B cell (primary cell): ENCODE results near the gene DCAF6. TPM values are rescaled to one million over a fixed set of nuclear protein-coding genes. Genes with fewer than 3 reads are reported as not detected.

Experiments
- ATAC-seq: fragments of 200-7000 bp; cut with Tn5 transposase; one replicate; pipeline ENCODE4 v1.10.0; 2021; ENCODE audit warnings: low read depth, mild to moderate bottlenecking, moderate number of reproducible peaks, moderate library complexity
- CTCF ChIA-PET: fragments of 350-600 bp; sonication (Branson Sonifier 250); formaldehyde crosslinking; loops from one replicate; lab custom pipeline; 2021; ENCODE audit warnings: antibody characterized with exemption, inconsistent platforms; lab: Charles Lee
- POLR2A ChIA-PET: fragments of 350-600 bp; sonication (Branson Sonifier 250); formaldehyde crosslinking; loops from one replicate; lab custom pipeline; 2021; ENCODE audit warnings: antibody characterized with exemption; lab: Charles Lee
- DNase-seq: peaks from one replicate; pipeline ENCODE4 v3.0.0; 2013
- H2AFZ ChIP-seq: 2 replicates; pipeline ENCODE4 v1.6.1; 2012; ENCODE audit warnings: mild to moderate bottlenecking, low read depth, low read length; ENCODE audit not compliant: insufficient read depth, poor library complexity, severe bottlenecking
- H3K27ac ChIP-seq, 2 donors: 1 replicate in 1 of 2; 2 replicates in 1 of 2; pipeline ENCODE4 v1.5.1; 2012 to 2013; ENCODE audit warnings: low read length in 2 of 2, mild to moderate bottlenecking in 2 of 2, moderate library complexity in 1 of 2
- H3K27me3 ChIP-seq, 4 experiments: fragments of 200-600 bp in 1 of 4; sonication (generic) in 1 of 4; replicated peaks in 1 of 4; 1 replicate in 2 of 4; 2 replicates in 2 of 4; pipeline versions ENCODE4 v1.6.1 to v1.7.0; 2013 to 2016; ENCODE audit warnings: low read length in 3 of 4, mild to moderate bottlenecking in 2 of 4, mixed read lengths in 1 of 4, moderate library complexity in 1 of 4; ENCODE audit not compliant: insufficient read depth in 4 of 4, control insufficient read depth in 3 of 4; ENCODE audit errors: control extremely low read depth in 1 of 4
- H3K36me3 ChIP-seq, 2 experiments: replicated peaks in 1 of 2; 1 replicate in 1 of 2; 2 replicates in 1 of 2; pipeline versions ENCODE4 v1.6.1 to v1.7.1; 2013; ENCODE audit warnings: low read length in 1 of 2; ENCODE audit not compliant: insufficient read depth in 2 of 2, control insufficient read depth in 1 of 2; ENCODE audit errors: control extremely low read depth in 1 of 2, extremely low read depth in 1 of 2
- H3K4me1 ChIP-seq, 2 donors: fragments of 200-600 bp in 1 of 2; sonication (generic) in 1 of 2; 1 replicate in 1 of 2; 2 replicates in 1 of 2; pipeline versions ENCODE4 v1.5.1 to v1.6.1; 2013 to 2017; ENCODE audit warnings: low read length in 2 of 2; ENCODE audit not compliant: control insufficient read depth in 2 of 2, insufficient read depth in 2 of 2
- H3K4me2 ChIP-seq: replicated peaks from 2 replicates; pipeline ENCODE3; 2012; ENCODE audit warnings: mild to moderate bottlenecking, low read depth, low read length; ENCODE audit not compliant: poor library complexity, severe bottlenecking
- H3K4me3 ChIP-seq, 5 experiments: fragments of 200-600 bp in 1 of 5; sonication (generic) in 1 of 5; 1 replicate in 3 of 5; 2 replicates in 2 of 5; pipeline versions ENCODE4 v1.5.1 to v1.7.0; 2011 to 2016; ENCODE audit warnings: low read length in 4 of 5, mild to moderate bottlenecking in 4 of 5, low read depth in 2 of 5, control low read depth in 1 of 5, moderate library complexity in 1 of 5; ENCODE audit not compliant: insufficient read depth in 1 of 5; ENCODE audit errors: control extremely low read depth in 1 of 5, extremely low read depth in 1 of 5
- H3K79me2 ChIP-seq: fragments of 200-600 bp; sonication (generic); one replicate; pipeline ENCODE4 v1.6.0; 2016; ENCODE audit warnings: low read length; ENCODE audit not compliant: control insufficient read depth, insufficient read depth
- H3K9ac ChIP-seq: fragments of 200-600 bp; sonication (generic); 2 replicates; pipeline ENCODE4 v1.6.1; 2017; ENCODE audit warnings: mild to moderate bottlenecking, low read length, moderate library complexity
- H3K9me3 ChIP-seq, 3 donors: one replicate each; pipeline versions ENCODE4 v1.6.1 to v1.7.1; 2013; ENCODE audit warnings: low read length in 2 of 3; ENCODE audit not compliant: control insufficient read depth in 2 of 3, insufficient read depth in 1 of 3; ENCODE audit errors: control extremely low read depth in 1 of 3
- H4K20me1 ChIP-seq: 2 replicates; pipeline ENCODE4 v1.6.0; 2012; ENCODE audit warnings: mild to moderate bottlenecking, low read length; ENCODE audit not compliant: insufficient read depth, control insufficient read depth, poor library complexity, severe bottlenecking
- H3K27ac Mint-ChIP-seq: one replicate; pipeline ENCODE4 v1.8.0; 2021; ENCODE audit warnings: mixed read lengths
- H3K27me3 Mint-ChIP-seq: one replicate; pipeline ENCODE4 v1.8.0; 2021; ENCODE audit warnings: mixed read lengths
- H3K4me1 Mint-ChIP-seq: one replicate; pipeline ENCODE4 v1.8.0; 2021; ENCODE audit warnings: mixed read lengths
- H3K4me3 Mint-ChIP-seq: one replicate; pipeline ENCODE4 v1.8.0; 2021; ENCODE audit warnings: mixed read lengths
- H3K9me3 Mint-ChIP-seq: one replicate; pipeline ENCODE4 v1.8.0; 2022; ENCODE audit warnings: mixed read lengths; ENCODE audit not compliant: insufficient read depth
- CTCF ChIP-seq: fragments of 200-600 bp; IDR thresholded peaks from one replicate; pipeline ENCODE4 v1.8.0; 2022; ENCODE audit warnings: antibody characterized with exemption, mild to moderate bottlenecking
- EZH2 ChIP-seq: IDR thresholded peaks from 2 replicates; pipeline ENCODE4 v1.6.1; 2012; ENCODE audit warnings: borderline replicate concordance, low read depth, mild to moderate bottlenecking, moderate library complexity, low read length; ENCODE audit not compliant: insufficient read depth, poor library complexity, severe bottlenecking
- WGBS: methylation state at CpG from one replicate; pipeline ENCODE4 v1.1.5; 2013; ENCODE audit warnings: missing lambda C conversion rate; ENCODE audit not compliant: insufficient coverage; 5-methylcytosine and 5-hydroxymethylcytosine counted together
- intact Hi-C: fragments of 100-400 bp; cut with micrococcal nuclease; formaldehyde crosslinking; loops from one replicate; pipeline ENCODE4 v1.10.0; 2022
- polyA plus RNA-seq: library from polyadenylated mRNA; depleted of rRNA; stranded (reverse); fragments of >200 nt; gene quantifications from 2 replicates; pipeline ENCODE4 v1.2.3, GENCODE V29; 2012
- total RNA-seq, 2 donors: library from RNA; stranded (reverse); fragments of 120-200 nt in 1 of 2; gene quantifications; 1 replicate in 1 of 2; 2 replicates in 1 of 2; pipeline versions ENCODE4 v1.2.3 to v1.2.4, GENCODE V29; 2013 to 2022

DCAF6 gene
- total and polyA plus RNA-seq, 2 donors (not counting 1 experiment from before 2014, with no cell fraction given) = 17.5 to 40.4 TPM

- ChIA-PET POLR2A (no interaction called here), CTCF (interaction anchor here (0.8 kb wide), 1 partner anchor 202 kb away, joined by 3 read pairs; no protein-coding TSS in a partner anchor)
- Mint-ChIP-seq H3K4me3 (no peak overlapping the region), H3K4me1 (no peaks in the 10 kb centered on the region), H3K27me3 (no peaks in the 10 kb centered on the region), H3K27ac (no peak overlapping the region), H3K9me3 (no peaks in the 10 kb centered on the region)
- TF ChIP-seq CTCF = no peak
- no peak for TF ChIP-seq EZH2
- 100% methylated on average over 1 of the region's 6 CpGs for WGBS
- no peak overlapping the region for H3K27ac ChIP-seq
- H3K9me3 ChIP-seq = no peaks in the 10 kb centered on the region
- no peaks in the 10 kb centered on the region for H3K27me3 ChIP-seq
- intact Hi-C loops = no loop called here
- ATAC-seq = no peak
- no peak overlapping the region for H3K4me2 ChIP-seq
- no peaks in the 10 kb centered on the region for H3K79me2 ChIP-seq
- no peaks in the 10 kb centered on the region for H4K20me1 ChIP-seq
- no peaks in the 10 kb centered on the region for H3K4me1 ChIP-seq
- H3K36me3 ChIP-seq = peaks cover 6 to 23% of the 10 kb centered on the region in 2 experiments
- H3K4me3 ChIP-seq = no peak overlapping the region
- DNase-seq = no peak
- H3K9ac ChIP-seq = no peak overlapping the region
- H2AFZ ChIP-seq = no peak overlapping the region
Observed at GRCh38 chr1:167916766-167917511, 19.5 kb upstream of the DCAF6 start.

DNA sequence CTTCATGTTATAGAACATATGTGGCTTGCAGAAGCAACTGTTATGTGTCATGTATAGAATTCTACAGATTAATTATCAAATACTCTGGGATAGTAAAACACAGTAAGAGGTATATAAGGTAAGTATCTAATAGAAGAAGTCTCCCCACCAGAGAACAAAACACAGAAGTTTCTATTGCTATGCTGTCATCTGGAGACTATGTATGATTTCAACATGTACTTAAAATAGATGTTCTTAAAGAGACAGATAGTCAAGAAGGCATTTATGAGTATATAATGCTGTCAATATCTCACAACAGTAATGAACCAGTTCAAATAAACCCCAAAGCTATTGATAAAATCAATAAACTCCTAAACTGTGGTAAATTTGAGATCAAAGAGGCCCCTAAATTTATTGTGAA is 14.5 kb upstream of the DCAF6 start:
- peaks cover 12% of the 10 kb centered on the region for H3K79me2 ChIP-seq
- no peaks in the 10 kb centered on the region for H3K9me3 ChIP-seq
- H3K36me3 ChIP-seq = peaks cover 4 to 18% of the 10 kb centered on the region in 2 experiments
- ChIA-PET CTCF (interaction anchor here (0.7 kb wide), 1 partner anchor 8 kb away, joined by 4 read pairs; no protein-coding TSS in a partner anchor), POLR2A (no interaction called here)
- Mint-ChIP-seq H3K4me1 (peaks cover 13% of the 10 kb centered on the region), H3K9me3 (no peaks in the 10 kb centered on the region), H3K4me3 (no peak overlapping the region), H3K27ac (no peak overlapping the region), H3K27me3 (no peaks in the 10 kb centered on the region)
- H3K9ac ChIP-seq = no peak overlapping the region
- H3K4me2 ChIP-seq = no peak overlapping the region
- no peaks in the 10 kb centered on the region for H4K20me1 ChIP-seq
- TF ChIP-seq EZH2 (no peak), CTCF (no peak)
- H3K27me3 ChIP-seq = no peaks in the 10 kb centered on the region
- DNase-seq (no peak), ATAC-seq (no peak)
- no peak overlapping the region for H3K4me3 ChIP-seq
- H2AFZ ChIP-seq = no peak overlapping the region
- peaks cover 0 to 4% of the 10 kb centered on the region in 2 donors for H3K4me1 ChIP-seq
- H3K27ac ChIP-seq = no peak overlapping the region
- intact Hi-C loops = no loop called here
